H1 (cell line): ENCODE data around the gene TOMM34. TPM values are rescaled to one million over a fixed set of nuclear protein-coding genes. Genes with fewer than 3 reads are reported as not detected.

ENCODE experiments used
- CTCF ChIA-PET: fragments of 300-600 bp; sonication (Branson Sonifier 250); formaldehyde crosslinking; loops from one replicate; lab custom pipeline; 2021; ENCODE audit not compliant: partially characterized antibody; lab: Charles Lee
- POLR2A ChIA-PET: fragments of 300-600 bp; sonication (Branson Sonifier 250); formaldehyde crosslinking; loops from one replicate; lab custom pipeline; 2021; ENCODE audit warnings: inconsistent platforms; ENCODE audit not compliant: partially characterized antibody; lab: Charles Lee
- DNase-seq, 2 experiments: peaks; one replicate each; pipeline versions ENCODE4 v3.0.0 to v3.0.0-alpha.2; 2010 to 2022; ENCODE audit warnings: low spot score in 2 of 2, low read depth in 1 of 2, mixed read lengths in 1 of 2
- FAIRE-seq: peaks from 2 replicates; lab custom pipeline; 2011; peaks lifted over from hg19 to GRCh38; lab: Jason Lieb, UNC
- H2AFZ ChIP-seq: 2 replicates; pipeline ENCODE4 v1.8.1; 2012; ENCODE audit warnings: low read length, inconsistent platforms
- H2AK5ac ChIP-seq: 2 replicates; pipeline ENCODE4 v1.6.1; 2013; ENCODE audit warnings: low read depth, low read length
- H2BK120ac ChIP-seq: replicated peaks from 2 replicates; pipeline ENCODE3; 2013; ENCODE audit warnings: low read depth, low read length, inconsistent platforms
- H2BK12ac ChIP-seq: 2 replicates; pipeline ENCODE4 v1.6.1; 2013; ENCODE audit warnings: low read depth, low read length
- H2BK15ac ChIP-seq: 2 replicates; pipeline ENCODE4 v1.6.1; 2013; ENCODE audit warnings: low read length
- H2BK20ac ChIP-seq: 2 replicates; pipeline ENCODE4 v1.6.1; 2013; ENCODE audit warnings: low read length
- H2BK5ac ChIP-seq: 2 replicates; pipeline ENCODE4 v1.6.1; 2013; ENCODE audit warnings: low read depth, low read length
- H3K14ac ChIP-seq: 2 replicates; pipeline ENCODE4 v1.6.1; 2013; ENCODE audit warnings: inconsistent platforms; ENCODE audit not compliant: insufficient read length
- H3K18ac ChIP-seq: 2 replicates; pipeline ENCODE4 v1.6.1; 2013; ENCODE audit warnings: low read length; ENCODE audit errors: extremely low read depth
- H3K23ac ChIP-seq: 2 replicates; pipeline ENCODE4 v1.6.1; 2013; ENCODE audit warnings: inconsistent platforms; ENCODE audit not compliant: insufficient read length
- H3K23me2 ChIP-seq: 2 replicates; pipeline ENCODE4 v1.6.1; 2013; ENCODE audit warnings: low read depth, low read length
- H3K27ac ChIP-seq: 2 replicates; pipeline ENCODE4 v1.6.1; 2011; ENCODE audit warnings: low read depth, low read length, inconsistent platforms
- H3K27me3 ChIP-seq, 4 experiments: replicated peaks in 1 of 4; 1 replicate in 1 of 4; 2 replicates in 3 of 4; pipeline versions ENCODE4 v1.6.1 to v1.8.1; 2011 to 2013; ENCODE audit warnings: low read length in 3 of 4, mild to moderate bottlenecking in 3 of 4, inconsistent platforms in 2 of 4, mixed read lengths in 2 of 4, moderate library complexity in 1 of 4; ENCODE audit not compliant: control insufficient read depth in 3 of 4, insufficient read depth in 3 of 4; ENCODE audit errors: extremely low read depth in 1 of 4
- H3K36me3 ChIP-seq, 4 experiments: 2 replicates each; pipeline versions ENCODE4 v1.6.1 to v1.8.1; 2011 to 2013; ENCODE audit warnings: mild to moderate bottlenecking in 4 of 4, low read length in 3 of 4, moderate library complexity in 2 of 4, control low read depth in 1 of 4, inconsistent platforms in 1 of 4; ENCODE audit not compliant: insufficient read depth in 4 of 4, control insufficient read depth in 2 of 4
- H3K4ac ChIP-seq: replicated peaks from 2 replicates; pipeline ENCODE3; 2013; ENCODE audit warnings: low read length, low read depth, mixed read lengths, inconsistent platforms; ENCODE audit not compliant: insufficient read length
- H3K4me1 ChIP-seq, 4 experiments: replicated peaks in 1 of 4; 1 replicate in 1 of 4; 2 replicates in 3 of 4; pipeline versions ENCODE4 v1.6.1 to v1.8.1; 2011 to 2013; ENCODE audit warnings: low read length in 3 of 4, inconsistent platforms in 2 of 4, mixed read lengths in 1 of 4; ENCODE audit not compliant: insufficient read depth in 4 of 4, control insufficient read depth in 3 of 4
- H3K4me2 ChIP-seq, 2 experiments: 2 replicates each; pipeline versions ENCODE4 v1.6.1 to v1.8.1; 2011 to 2013; ENCODE audit warnings: low read depth in 2 of 2, low read length in 2 of 2, control low read depth in 1 of 2, inconsistent platforms in 1 of 2, mild to moderate bottlenecking in 1 of 2; ENCODE audit not compliant: insufficient read depth in 1 of 2
- H3K4me3 ChIP-seq, 4 experiments: fragments of 200-600, 300-600 bp in 1 of 4; sonication (generic), shearing (Covaris generic), sonication (Bioruptor Twin) in 1 of 4; 2 replicates each; pipeline versions ENCODE4 v1.5.1 to v1.8.1; 2011 to 2016; ENCODE audit warnings: low read length in 4 of 4, low read depth in 3 of 4, control low read depth in 2 of 4, inconsistent platforms in 2 of 4, mild to moderate bottlenecking in 2 of 4, mixed read lengths in 1 of 4, moderate library complexity in 1 of 4; ENCODE audit not compliant: insufficient read depth in 2 of 4; ENCODE audit errors: extremely low read depth in 1 of 4
- H3K56ac ChIP-seq: replicated peaks from 2 replicates; pipeline ENCODE3; 2013; ENCODE audit warnings: low read depth, mild to moderate bottlenecking, mixed read lengths, low read length, inconsistent platforms; ENCODE audit not compliant: insufficient read length
- H3K79me1 ChIP-seq: 2 replicates; pipeline ENCODE4 v1.6.1; 2013; ENCODE audit warnings: low read depth, low read length, control low read depth
- H3K79me2 ChIP-seq, 2 experiments: 2 replicates each; pipeline versions ENCODE4 v1.6.1 to v1.8.1; 2012 to 2013; ENCODE audit warnings: low read length in 2 of 2, mild to moderate bottlenecking in 2 of 2, inconsistent platforms in 1 of 2; ENCODE audit not compliant: insufficient read depth in 2 of 2, control insufficient read depth in 1 of 2
- H3K9ac ChIP-seq, 4 experiments: replicated peaks in 1 of 4; 1 replicate in 1 of 4; 2 replicates in 3 of 4; pipeline versions ENCODE4 v1.6.1 to v1.8.1; 2011 to 2013; ENCODE audit warnings: low read depth in 3 of 4, low read length in 3 of 4, control low read depth in 2 of 4, mild to moderate bottlenecking in 2 of 4, moderate library complexity in 2 of 4, inconsistent platforms in 1 of 4; ENCODE audit errors: extremely low read depth in 1 of 4
- H3K9me3 ChIP-seq, 2 experiments: 2 replicates each; pipeline versions ENCODE4 v1.6.1 to v1.8.1; 2012 to 2013; ENCODE audit warnings: mild to moderate bottlenecking in 2 of 2, moderate library complexity in 2 of 2, control low read depth in 1 of 2, inconsistent platforms in 1 of 2, low read depth in 1 of 2, low read length in 1 of 2, mixed read lengths in 1 of 2; ENCODE audit not compliant: insufficient read depth in 2 of 2
- H4K20me1 ChIP-seq, 2 experiments: replicated peaks in 1 of 2; 2 replicates each; pipeline versions ENCODE3 to v1.8.1; 2011 to 2013; ENCODE audit warnings: inconsistent platforms in 2 of 2, low read length in 2 of 2, mild to moderate bottlenecking in 1 of 2; ENCODE audit not compliant: insufficient read depth in 2 of 2, control insufficient read depth in 1 of 2
- H4K5ac ChIP-seq: 2 replicates; pipeline ENCODE4 v1.6.1; 2013; ENCODE audit warnings: low read length, low read depth, mixed read lengths, inconsistent platforms; ENCODE audit not compliant: insufficient read length
- H4K8ac ChIP-seq: 2 replicates; pipeline ENCODE4 v1.8.0; 2013; ENCODE audit warnings: mild to moderate bottlenecking, moderate library complexity, low read length, inconsistent platforms; ENCODE audit not compliant: insufficient read depth; ENCODE audit errors: extremely low read depth
- H4K91ac ChIP-seq: replicated peaks from 2 replicates; pipeline ENCODE3; 2013; ENCODE audit warnings: low read length, mixed read lengths, inconsistent platforms; ENCODE audit not compliant: insufficient read length
- CREB1 ChIP-seq: IDR thresholded peaks from 2 replicates; pipeline ENCODE4 v1.6.1; 2012; ENCODE audit warnings: inconsistent platforms
- E2F6 ChIP-seq: IDR thresholded peaks from 2 replicates; pipeline ENCODE4 v1.6.1; 2012; ENCODE audit warnings: inconsistent platforms
- EP300 ChIP-seq, 2 experiments: IDR thresholded peaks; 1 replicate in 1 of 2; 2 replicates in 1 of 2; pipeline ENCODE4 v1.6.1; 2011 to 2012; ENCODE audit warnings: low read depth in 2 of 2, low read length in 2 of 2, mild to moderate bottlenecking in 2 of 2, borderline replicate concordance in 1 of 2, inconsistent platforms in 1 of 2, moderate library complexity in 1 of 2
- HDAC2 ChIP-seq, 2 experiments: fragments of 300-600 bp in 1 of 2; sonication (generic) in 1 of 2; IDR thresholded peaks; 2 replicates each; pipeline ENCODE4 v1.6.1; 2011 to 2012; ENCODE audit warnings: low read depth in 2 of 2, low read length in 2 of 2, mild to moderate bottlenecking in 2 of 2, moderate library complexity in 2 of 2, borderline replicate concordance in 1 of 2, inconsistent platforms in 1 of 2
- PHF8 ChIP-seq: fragments of 200-600 bp; sonication (generic); conservative IDR thresholded peaks from 2 replicates; pipeline ENCODE4 v1.7.1; 2012; ENCODE audit warnings: low read depth, mild to moderate bottlenecking, inconsistent platforms, low read length, moderate library complexity
- SIRT6 ChIP-seq: IDR thresholded peaks from one replicate; pipeline ENCODE4 v1.7.1; 2012; ENCODE audit warnings: low read length, inconsistent platforms
- SP2 ChIP-seq: IDR thresholded peaks from 2 replicates; pipeline ENCODE4 v1.6.1; 2012; ENCODE audit warnings: mild to moderate bottlenecking, low read length, inconsistent platforms
- SP4 ChIP-seq: IDR thresholded peaks from 2 replicates; pipeline ENCODE4 v1.6.1; 2012; ENCODE audit warnings: low read length, inconsistent platforms
- TEAD4 ChIP-seq: IDR thresholded peaks from 2 replicates; pipeline ENCODE4 v1.6.1; 2012; ENCODE audit warnings: low read depth, low read length, inconsistent platforms, mixed read lengths
- YY1 ChIP-seq: IDR thresholded peaks from 2 replicates; pipeline ENCODE4 v1.6.1; 2011; ENCODE audit warnings: low read depth, mild to moderate bottlenecking, low read length
- whole genome bisulfite sequencing, 2 experiments: shearing (Covaris generic) in 1 of 2; methylation state at CpG; one replicate each; pipeline versions ENCODE4 v1.1.6 to v1.1.7; 2013 to 2015; ENCODE audit warnings: low lambda C conversion rate in 2 of 2, mixed read lengths in 2 of 2, inconsistent platforms in 1 of 2, low coverage in 1 of 2, missing lambda C conversion rate in 1 of 2; ENCODE audit not compliant: insufficient replicate concordance in 2 of 2, insufficient coverage in 1 of 2, insufficient read length in 1 of 2; ENCODE audit errors: extremely low coverage in 1 of 2, missing lambda C conversion rate in 1 of 2; 5-methylcytosine and 5-hydroxymethylcytosine counted together
- polyA plus RNA-seq, 7 experiments: library from polyadenylated mRNA; depleted of rRNA in 3 of 7; stranded (reverse) in 5 of 7; unstranded in 2 of 7; fragments of >200 nt in 5 of 7; fragments of 200-250 nt in 2 of 7; gene quantifications; 1 replicate in 5 of 7; 2 replicates in 1 of 7; 4 replicates in 1 of 7; pipeline versions ENCODE4 v1.2.1 to v1.2.3, GENCODE V29; 2011 to 2013; ENCODE audit warnings: missing spikeins in 2 of 7, mixed read lengths in 2 of 7
- total RNA-seq: library from RNA; stranded (reverse); fragmentation: NEBNext Ultra II Directional; extraction: Animal tissue kit (Norgen Biotek cat#: 25700); gene quantifications from 2 replicates; pipeline ENCODE4 v1.2.1, GENCODE V29; 2021

Gene TOMM34
- total and polyA plus RNA-seq, 2 of the 8 experiments (the other 6 are each of a cell fraction or from before 2014, with no cell fraction given): 32.1 to 35.1 TPM

- no peak overlapping the region for H4K5ac ChIP-seq
- ChIA-PET POLR2A (interaction anchor here (0.9 to 1.4 kb wide), 5 partner anchors 8 to 32 kb away, joined by 3 to 6 read pairs (median 3); partner anchors contain the start of gene YWHAB), CTCF (interaction anchor here (1.2 kb wide), 1 partner anchor 17 kb away, joined by 4 read pairs; no protein-coding TSS in a partner anchor)
- H3K36me3 ChIP-seq: peaks cover 14 to 71% (median 38%) of the 10 kb centered on the region in 4 experiments
- no peak overlapping the region for H3K23ac ChIP-seq
- 0 out of 4 replicates have a peak, but pooled peaks cover 0 to 6% of the 10 kb centered on the region in 2 experiments for H3K79me2 ChIP-seq
- no peak overlapping the region for H3K4me3 ChIP-seq
- no peak overlapping the region for H3K18ac ChIP-seq
- WGBS, 2 experiments: 95% methylated on average over 2 of the region's 2 CpGs; no CpG with 5 or more reads in 1 of the 2 experiments
- H2BK15ac ChIP-seq: no peak overlapping the region
- no peaks in the 10 kb centered on the region; a peak in 1 of 7 replicates for H3K4me1 ChIP-seq
- H3K27me3 ChIP-seq: no peaks in the 10 kb centered on the region
- no peak overlapping the region for H4K8ac ChIP-seq
- H3K14ac ChIP-seq: no peak overlapping the region
- H3K27ac ChIP-seq: no peak overlapping the region
- peaks cover 2% of the 10 kb centered on the region in 2 experiments for H4K20me1 ChIP-seq
- no peak overlapping the region for H3K9ac ChIP-seq
- no peak overlapping the region for H4K91ac ChIP-seq
- TF ChIP-seq TEAD4 (no peak), PHF8 (no peak), CREB1 (no peak), SP4 (no peak), HDAC2 (IDR thresholded peaks at IDR 0.05; ENCODE audit: borderline replicate concordance in 1 of 2, low read depth in 2 of 2, low read length in 2 of 2) (no peak), SP2 (no peak), EP300 (IDR thresholded peaks at IDR 0.05; ENCODE audit: borderline replicate concordance in 1 of 2, low read depth in 2 of 2, low read length in 2 of 2) (no peak), SIRT6 (no peak), E2F6 (no peak), YY1 (no peak)
- no peak overlapping the region for H2BK120ac ChIP-seq
- H3K4ac ChIP-seq: no peak overlapping the region
- H3K9me3 ChIP-seq: no peaks in the 10 kb centered on the region
- no peak overlapping the region for H3K56ac ChIP-seq
- H3K4me2 ChIP-seq: no peak overlapping the region
- no peak overlapping the region for H2BK12ac ChIP-seq
- FAIRE-seq: no peak
- H3K23me2 ChIP-seq: no peaks in the 10 kb centered on the region
- H2AK5ac ChIP-seq: no peak overlapping the region
- H2BK5ac ChIP-seq: no peak overlapping the region
- no peak for DNase-seq
- H3K79me1 ChIP-seq: peaks cover 4% of the 10 kb centered on the region
- H2AFZ ChIP-seq: no peak overlapping the region
- H2BK20ac ChIP-seq: no peak overlapping the region
These were observed 42.8 kb downstream of the TOMM34 start for GRCh38 chr20:44917399-44917798.
